Testis (tissue), 3 donors: ENCODE data around the gene ZNF648. TPM values are rescaled to one million over a fixed set of nuclear protein-coding genes. Genes with fewer than 3 reads are reported as not detected.

Experiments used
- DNase-seq: peaks from one replicate; pipeline ENCODE4 v3.0.0-alpha.2; 2019
- H3K27ac ChIP-seq, 2 donors: fragments of 200-600 bp; sonication (generic); one replicate each; pipeline ENCODE4 v1.5.1; 2019
- H3K27me3 ChIP-seq: fragments of 200-600 bp; sonication (generic); one replicate; pipeline ENCODE4 v1.5.1; 2019
- H3K36me3 ChIP-seq: fragments of 200-600 bp; sonication (generic); one replicate; pipeline ENCODE4 v1.5.1; 2017; ENCODE audit warnings: low read depth; ENCODE audit errors: missing control alignments
- H3K4me1 ChIP-seq: fragments of 200-600 bp; sonication (generic); one replicate; pipeline ENCODE4 v1.5.1; 2019
- H3K4me3 ChIP-seq, 2 donors: fragments of 200-600 bp; sonication (generic); one replicate each; pipeline ENCODE4 v1.5.1; 2017 to 2019
- H3K9me3 ChIP-seq: fragments of 200-600 bp; sonication (generic); one replicate; pipeline ENCODE4 v1.5.1; 2017
- POLR2A ChIP-seq: fragments of 450-650 bp; IDR thresholded peaks from one replicate; pipeline ENCODE4 v1.6.1; 2017; ENCODE audit warnings: antibody characterized with exemption, mild to moderate bottlenecking, moderate library complexity
- WGBS, 2 donors: methylation state at CpG; one replicate each; pipeline ENCODE4 v1.1.5; 2018; 5-methylcytosine and 5-hydroxymethylcytosine counted together
- intact Hi-C: fragments of 100-400 bp; cut with DNase I; formaldehyde crosslinking; loops from one replicate; pipeline ENCODE4 v1.15.1; 2023; ENCODE audit warnings: low total_unique reads
- polyA plus RNA-seq: library from polyadenylated mRNA; stranded (reverse); fragments of 350-450 nt; fragmentation: Illumina TruSeq; extraction: RNeasy Lipid Tissue Mini Kit (QIAGEN cat#74804); gene quantifications from one replicate; pipeline ENCODE4 v1.2.3, GENCODE V29; 2014; ENCODE audit warnings: low read depth, low replicate concordance; ENCODE audit not compliant: insufficient read depth
- total RNA-seq, 2 donors: library from RNA; depleted of rRNA; stranded (reverse); fragments of >200 nt; gene quantifications; one replicate each; pipeline ENCODE4 v1.2.3, GENCODE V29; 2016
- TF ChIP-seq, protein P1 (sequence below), 3 experiments: fragments of 450-650 bp in 2 of 3; fragments of 200-600 bp in 1 of 3; sonication (generic) in 1 of 3; IDR thresholded peaks; one replicate each; pipeline ENCODE4 v1.5.1; 2016 to 2019; ENCODE audit warnings: antibody characterized with exemption in 3 of 3, mild to moderate bottlenecking in 2 of 3, moderate library complexity in 1 of 3

ZNF648 gene
- total and polyA plus RNA-seq, 3 donors from 2014 or later, result 0.91 to 5.0 (median 3.8) TPM

DNA sequence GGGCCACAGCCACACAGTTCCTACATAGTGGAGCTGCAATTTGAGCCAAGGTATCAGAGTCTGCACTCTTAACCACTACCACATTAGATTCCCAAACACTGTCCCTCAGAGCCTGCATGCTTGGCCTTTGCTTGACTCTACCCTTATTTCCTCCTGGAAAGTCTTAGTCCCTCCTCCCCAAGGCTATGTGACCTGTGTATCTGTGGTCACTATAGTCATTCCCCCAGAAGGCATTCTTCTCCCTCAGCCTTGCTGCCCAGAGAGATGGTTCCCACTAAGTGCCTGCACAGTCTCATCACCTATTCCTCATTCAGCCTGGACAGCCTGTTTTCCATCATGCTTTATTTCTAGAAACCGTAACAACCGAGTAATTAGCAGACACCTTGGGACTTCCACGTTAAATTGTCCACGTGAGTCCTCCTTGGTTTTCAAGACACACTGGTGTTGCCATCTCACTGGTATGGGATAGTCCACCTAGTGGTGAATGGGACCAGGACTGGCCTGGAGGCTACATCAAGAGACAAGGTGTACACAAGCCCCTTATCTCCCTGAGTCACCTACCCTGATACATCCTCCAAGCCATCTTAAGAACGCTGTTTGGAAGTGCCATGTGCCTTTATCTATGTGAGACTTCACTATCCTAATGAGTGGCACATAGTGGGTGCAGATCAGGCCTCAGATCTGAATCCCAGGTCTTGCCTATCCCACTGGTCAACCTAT, 3.8 kb upstream of the ZNF648 start:
- Histone ChIP-seq H3K4me3 (no peak overlapping the region), H3K27ac (no peak overlapping the region), H3K4me1 (peaks cover 4% of the 10 kb centered on the region), H3K36me3 (no peaks in the 10 kb centered on the region), H3K9me3 (peaks cover 3% of the 10 kb centered on the region), H3K27me3 (no peaks in the 10 kb centered on the region)
- DNase-seq, result no peak
- WGBS, 2 donors, result 93 to 98% methylated on average over 5 of the region's 5 CpGs
- no peak for TF ChIP-seq POLR2A
- TF ChIP-seq, protein P1, sequence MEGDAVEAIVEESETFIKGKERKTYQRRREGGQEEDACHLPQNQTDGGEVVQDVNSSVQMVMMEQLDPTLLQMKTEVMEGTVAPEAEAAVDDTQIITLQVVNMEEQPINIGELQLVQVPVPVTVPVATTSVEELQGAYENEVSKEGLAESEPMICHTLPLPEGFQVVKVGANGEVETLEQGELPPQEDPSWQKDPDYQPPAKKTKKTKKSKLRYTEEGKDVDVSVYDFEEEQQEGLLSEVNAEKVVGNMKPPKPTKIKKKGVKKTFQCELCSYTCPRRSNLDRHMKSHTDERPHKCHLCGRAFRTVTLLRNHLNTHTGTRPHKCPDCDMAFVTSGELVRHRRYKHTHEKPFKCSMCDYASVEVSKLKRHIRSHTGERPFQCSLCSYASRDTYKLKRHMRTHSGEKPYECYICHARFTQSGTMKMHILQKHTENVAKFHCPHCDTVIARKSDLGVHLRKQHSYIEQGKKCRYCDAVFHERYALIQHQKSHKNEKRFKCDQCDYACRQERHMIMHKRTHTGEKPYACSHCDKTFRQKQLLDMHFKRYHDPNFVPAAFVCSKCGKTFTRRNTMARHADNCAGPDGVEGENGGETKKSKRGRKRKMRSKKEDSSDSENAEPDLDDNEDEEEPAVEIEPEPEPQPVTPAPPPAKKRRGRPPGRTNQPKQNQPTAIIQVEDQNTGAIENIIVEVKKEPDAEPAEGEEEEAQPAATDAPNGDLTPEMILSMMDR (IDR thresholded peaks at IDR 0.05), result no peak
- intact Hi-C loops, result no loop called here

DNA sequence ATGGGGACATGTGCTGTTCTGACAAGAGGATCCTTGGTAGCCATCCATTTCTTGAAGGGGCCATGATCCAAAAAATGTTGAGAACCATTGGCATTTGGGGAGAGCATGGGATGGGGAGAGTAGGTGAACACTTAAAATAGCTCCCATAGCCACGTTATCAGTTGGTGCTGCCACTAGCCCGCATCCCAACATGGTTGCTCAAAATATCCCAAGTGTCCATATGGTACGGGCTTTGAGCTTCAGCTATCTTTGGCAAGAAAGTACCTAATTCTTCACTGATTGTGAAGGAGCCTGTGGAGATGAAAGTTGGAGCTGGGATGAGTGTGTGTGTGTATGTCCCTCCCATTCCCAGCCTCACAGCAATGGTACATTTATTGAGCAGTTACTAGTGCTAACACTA, 3.1 kb upstream of the ZNF648 start:
- DNase-seq, result no peak
- Histone ChIP-seq H3K27ac (no peak overlapping the region), H3K36me3 (no peaks in the 10 kb centered on the region), H3K27me3 (no peaks in the 10 kb centered on the region), H3K4me3 (no peak overlapping the region), H3K4me1 (peaks cover 4% of the 10 kb centered on the region), H3K9me3 (peaks cover 3% of the 10 kb centered on the region)
- WGBS, 2 donors, result 92 to 98% methylated on average over 3 of the region's 3 CpGs
- intact Hi-C loops, result no loop called here
- TF ChIP-seq POLR2A, result no peak
- TF ChIP-seq, protein P1 (IDR thresholded peaks at IDR 0.05), result no peak

DNA sequence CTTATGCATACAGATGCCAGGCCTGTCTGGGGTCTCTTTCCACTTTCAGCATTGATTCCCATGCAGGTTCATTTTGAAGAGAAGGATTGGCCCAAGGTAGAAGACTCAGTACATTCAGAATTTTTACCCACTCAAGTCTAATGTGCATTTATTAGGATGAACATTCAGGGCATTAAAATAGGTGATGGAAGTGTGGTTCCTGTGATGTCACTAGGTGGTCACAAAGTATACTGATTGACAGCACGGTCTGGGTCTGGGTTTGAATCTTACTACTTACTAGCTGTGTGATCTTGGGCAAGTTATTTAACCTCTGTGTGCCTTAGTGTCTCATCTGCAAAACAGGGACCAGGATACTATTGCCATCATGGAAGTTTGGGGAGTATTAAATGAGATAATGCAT, 711 bp upstream of the ZNF648 start:
- H3K27me3 ChIP-seq, result no peaks in the 10 kb centered on the region
- H3K4me1 ChIP-seq, result no peaks in the 10 kb centered on the region
- intact Hi-C loops, result no loop called here
- no peaks in the 10 kb centered on the region for H3K36me3 ChIP-seq
- no peak for DNase-seq
- WGBS, 2 donors, result 81 to 88% methylated on average over 1 of the region's 1 CpG
- TF ChIP-seq, protein P1 (IDR thresholded peaks at IDR 0.05), result no peak
- TF ChIP-seq POLR2A, result no peak
- peaks cover 3% of the 10 kb centered on the region for H3K9me3 ChIP-seq
- H3K27ac ChIP-seq, result no peak overlapping the region
- H3K4me3 ChIP-seq, result no peak overlapping the region

DNA sequence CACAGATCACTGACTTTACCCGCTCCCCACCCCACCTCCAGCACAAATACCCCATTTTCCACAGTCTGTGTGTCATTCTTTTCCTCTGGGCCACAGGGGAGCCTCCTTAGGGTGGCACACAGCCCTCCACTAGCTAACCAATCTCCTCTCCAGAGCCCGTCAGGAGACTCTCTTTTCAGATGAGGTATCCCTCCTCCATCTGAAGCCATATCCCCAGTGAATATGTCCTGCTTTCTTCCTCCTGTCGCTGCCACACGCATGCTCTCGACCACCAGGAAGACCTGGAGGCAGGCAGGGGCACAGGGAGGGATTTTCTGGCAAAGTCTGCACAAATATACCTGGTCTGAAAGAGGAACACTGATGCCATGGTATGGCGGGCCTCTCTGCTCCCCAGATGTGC, 635 bp downstream of the ZNF648 start:
- Histone ChIP-seq H3K4me3 (no peak overlapping the region), H3K4me1 (no peaks in the 10 kb centered on the region), H3K27me3 (no peaks in the 10 kb centered on the region), H3K9me3 (peaks cover 3% of the 10 kb centered on the region), H3K27ac (no peak overlapping the region), H3K36me3 (no peaks in the 10 kb centered on the region)
- TF ChIP-seq, protein P1 (IDR thresholded peaks at IDR 0.05), result no peak
- no peak for TF ChIP-seq POLR2A
- 87 to 94% methylated on average over 5 to 6 of the region's 6 CpGs for WGBS, 2 donors
- no peak for DNase-seq
- intact Hi-C loops, result no loop called here

DNA sequence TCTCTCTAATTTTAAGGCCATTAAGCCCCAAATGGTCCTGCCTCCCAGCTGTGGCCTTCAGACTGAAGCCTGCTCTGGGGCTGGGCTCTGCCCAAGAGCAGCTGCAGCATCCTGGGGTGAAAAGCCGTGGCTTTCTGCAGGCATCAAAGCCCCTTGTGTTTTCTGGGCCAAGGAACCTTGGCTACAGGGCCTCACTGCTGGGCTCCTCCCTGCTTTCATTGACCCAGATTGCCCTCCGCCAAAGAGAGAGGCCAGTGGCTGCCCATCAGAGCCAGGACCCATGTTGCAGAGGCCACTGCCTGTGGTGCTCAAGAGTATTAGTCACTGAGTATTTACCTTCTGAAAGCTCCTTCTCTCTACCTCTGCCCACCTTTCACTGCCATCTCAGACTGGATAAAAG, 1.6 kb downstream of the ZNF648 start:
- TF ChIP-seq, protein P1 (IDR thresholded peaks at IDR 0.05), result no peak
- TF ChIP-seq POLR2A, result no peak
- 73 to 83% methylated on average over 2 of the region's 2 CpGs for WGBS, 2 donors
- Histone ChIP-seq H3K36me3 (no peaks in the 10 kb centered on the region), H3K27ac (no peak overlapping the region), H3K4me1 (no peaks in the 10 kb centered on the region), H3K4me3 (no peak overlapping the region), H3K9me3 (peaks cover 3% of the 10 kb centered on the region), H3K27me3 (no peaks in the 10 kb centered on the region)
- DNase-seq, result no peak
- intact Hi-C loops, result no loop called here
